SKM-1 (cell line): Measurements from ENCODE around the gene ZNF646.

Source experiments
- DNase-seq: peaks from one replicate; lab custom pipeline; 2025; ENCODE audit not compliant: unreplicated experiment; lab: John Stamatoyannopoulos, UW

Gene ZNF646

GRCh38 chr16:31073970-31074813 lies at the start of gene ZNF646, which contains the start of gene ZNF668:
TSS of gene ZNF646 (plus strand) at chr16:31074422. CDS start at chr16:31076325, 1,903 bp downstream.
TSS of gene ZNF668 (minus strand) at chr16:31074240. CDS start at chr16:31064459, 9,781 bp downstream.
- peak; percentile 100 for DNase-seq

- no peak for DNase-seq
Measured at GRCh38 chr16:31025339-31025738, 48.9 kb upstream of the ZNF646 start.

- DNase-seq, result no peak
Measured at GRCh38 chr16:31029272-31029671, 45.0 kb upstream of the ZNF646 start.

GRCh38 chr16:31031276-31031675 lies 42.9 kb upstream of the ZNF646 start:
- no peak for DNase-seq

GRCh38 chr16:31032736-31033708 lies 41.2 kb upstream of the ZNF646 start, which contains the start of gene STX4:
TSS of gene STX4 (plus strand) at chr16:31033558. CDS start at chr16:31033806, 248 bp downstream.
- DNase-seq, result peak; percentile 92

- DNase-seq, result peak; percentile 69
Measured at GRCh38 chr16:31033709-31034492, 40.3 kb upstream of the ZNF646 start.

- DNase-seq, result peak; percentile 52
Measured at GRCh38 chr16:31036691-31037090, 37.5 kb upstream of the ZNF646 start.

GRCh38 chr16:31038993-31039392 lies 35.2 kb upstream of the ZNF646 start:
- DNase-seq, result no peak

GRCh38 chr16:31042866-31043265 lies 31.4 kb upstream of the ZNF646 start:
- no peak for DNase-seq

GRCh38 chr16:31043352-31043751 lies 30.9 kb upstream of the ZNF646 start:
- DNase-seq, result no peak

GRCh38 chr16:31043898-31044481 lies 30.2 kb upstream of the ZNF646 start:
- no peak for DNase-seq

- no peak for DNase-seq
Measured at GRCh38 chr16:31050280-31051030, 23.8 kb upstream of the ZNF646 start.

- no peak for DNase-seq
Measured at GRCh38 chr16:31052114-31052513, 22.1 kb upstream of the ZNF646 start.

- DNase-seq, result no peak
Measured at GRCh38 chr16:31055613-31056012, 18.6 kb upstream of the ZNF646 start.

GRCh38 chr16:31061126-31061812 lies 13.0 kb upstream of the ZNF646 start:
- DNase-seq, result no peak

GRCh38 chr16:31061813-31062440 lies 12.3 kb upstream of the ZNF646 start:
- DNase-seq, result no peak

GRCh38 chr16:31063495-31063842 lies 10.8 kb upstream of the ZNF646 start:
- no peak for DNase-seq

- DNase-seq, result no peak
Measured at GRCh38 chr16:31063843-31064611, 10.2 kb upstream of the ZNF646 start.
